NCI-H2107 treated with DMSO at 0.1 percent for 48 hours (cell line): Measurements from ENCODE around the gene GRHL3.
A peak's percentile ranks its signal among the peaks of the same experiment; 100 is the strongest.

Source experiments
- DNase-seq: peaks from one replicate; lab custom pipeline; 2025; ENCODE audit not compliant: unreplicated experiment; lab: John Stamatoyannopoulos, UW

Gene GRHL3

DNA sequence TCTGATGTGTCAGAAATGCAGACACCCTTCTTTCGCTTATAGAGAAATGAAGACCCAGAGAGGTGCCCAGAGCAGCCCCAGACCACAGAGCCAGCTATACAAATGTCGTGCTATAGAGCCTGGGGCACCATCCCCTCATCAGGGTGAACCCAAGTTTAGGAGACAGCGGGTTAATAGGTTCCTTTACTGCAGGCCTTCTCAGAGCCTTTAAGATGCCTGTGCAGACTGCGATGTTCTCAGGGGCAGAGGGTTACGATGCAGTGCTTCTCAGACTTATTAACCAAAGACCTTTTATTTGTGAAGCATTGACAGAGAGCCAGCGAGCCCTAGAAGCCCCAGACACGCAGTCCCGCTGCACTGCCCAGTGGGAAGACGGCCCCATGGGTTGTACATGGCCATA lies 47.5 kb downstream of the GRHL3 start:
- no peak for DNase-seq

DNA sequence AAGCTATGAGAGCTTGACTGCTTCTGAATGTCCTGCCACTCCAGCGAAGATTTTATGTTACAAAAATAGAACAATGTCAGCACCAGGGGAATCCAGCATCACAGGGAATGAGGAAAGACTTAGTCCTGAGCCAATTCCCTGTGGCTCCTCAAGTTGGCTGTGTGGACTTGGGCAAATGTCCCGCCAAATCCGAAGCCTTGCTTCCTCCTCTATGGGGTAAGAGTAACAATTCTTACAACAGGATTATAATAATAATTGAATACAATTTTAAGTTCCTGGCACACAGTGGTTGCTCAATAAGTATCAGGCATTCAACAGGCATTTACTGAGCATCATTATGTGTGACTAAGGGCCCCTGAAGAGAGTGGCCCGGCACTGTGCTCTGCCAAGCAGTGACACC lies 50.0 kb downstream of the GRHL3 start:
- no peak for DNase-seq

DNA sequence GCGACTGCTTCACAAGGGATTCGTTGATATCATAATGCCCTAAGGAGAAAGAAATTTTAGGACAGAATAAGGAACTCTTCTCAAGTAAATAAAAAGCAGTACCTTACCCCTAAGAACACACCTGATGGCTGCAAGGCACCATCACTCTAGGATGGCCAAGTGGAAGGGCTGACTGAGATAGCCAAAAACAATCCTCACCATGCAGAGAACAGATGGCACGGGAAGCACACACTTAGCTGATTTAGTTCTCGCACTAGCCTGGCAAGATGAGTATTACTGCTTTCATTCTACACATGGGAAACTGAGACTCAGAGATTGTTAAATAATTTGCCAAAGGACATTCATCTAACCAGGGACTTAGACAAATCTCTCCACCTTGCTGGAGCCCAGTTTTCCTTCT lies 50.6 kb downstream of the GRHL3 start:
- DNase-seq, result no peak

DNA sequence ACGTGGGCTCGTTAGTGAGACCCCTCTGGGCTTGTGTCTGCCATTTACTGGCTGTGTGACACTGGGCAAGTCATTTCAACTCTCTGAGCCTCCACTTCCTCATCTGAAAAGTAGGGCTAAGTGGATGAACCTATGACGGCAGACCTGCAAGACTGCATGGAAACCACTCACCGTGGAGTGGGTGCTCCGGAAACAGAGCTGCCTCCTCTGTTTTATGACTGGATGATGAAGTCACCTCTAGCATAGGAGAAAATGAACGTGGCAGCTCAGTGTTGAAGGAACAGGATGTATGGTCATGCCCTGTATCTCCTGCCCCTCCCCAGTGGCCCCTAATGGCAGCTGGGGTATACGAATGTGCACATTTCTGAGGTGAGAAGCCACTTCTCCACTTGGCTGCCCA lies 53.9 kb downstream of the GRHL3 start:
- DNase-seq, result no peak

DNA sequence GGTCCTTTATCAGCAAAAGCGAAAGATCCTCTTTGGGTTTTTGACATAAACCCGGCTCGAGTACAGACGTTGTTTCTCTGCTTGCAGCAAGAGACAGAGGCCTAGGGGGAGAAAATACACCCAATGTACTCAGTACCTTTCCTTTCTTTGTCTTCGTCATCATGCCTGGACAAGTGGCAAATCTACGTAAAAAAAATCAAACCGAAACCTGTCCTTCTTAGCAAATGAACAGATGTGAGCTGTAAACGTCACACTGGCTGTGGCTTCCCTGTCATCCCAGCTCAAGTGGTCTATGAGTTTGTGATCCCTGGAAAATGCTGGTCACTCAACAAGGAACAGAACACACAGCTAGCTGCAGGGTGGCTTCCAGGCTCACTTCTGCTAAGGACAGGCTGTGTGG lies 54.6 kb downstream of the GRHL3 start:
- no peak for DNase-seq

DNA sequence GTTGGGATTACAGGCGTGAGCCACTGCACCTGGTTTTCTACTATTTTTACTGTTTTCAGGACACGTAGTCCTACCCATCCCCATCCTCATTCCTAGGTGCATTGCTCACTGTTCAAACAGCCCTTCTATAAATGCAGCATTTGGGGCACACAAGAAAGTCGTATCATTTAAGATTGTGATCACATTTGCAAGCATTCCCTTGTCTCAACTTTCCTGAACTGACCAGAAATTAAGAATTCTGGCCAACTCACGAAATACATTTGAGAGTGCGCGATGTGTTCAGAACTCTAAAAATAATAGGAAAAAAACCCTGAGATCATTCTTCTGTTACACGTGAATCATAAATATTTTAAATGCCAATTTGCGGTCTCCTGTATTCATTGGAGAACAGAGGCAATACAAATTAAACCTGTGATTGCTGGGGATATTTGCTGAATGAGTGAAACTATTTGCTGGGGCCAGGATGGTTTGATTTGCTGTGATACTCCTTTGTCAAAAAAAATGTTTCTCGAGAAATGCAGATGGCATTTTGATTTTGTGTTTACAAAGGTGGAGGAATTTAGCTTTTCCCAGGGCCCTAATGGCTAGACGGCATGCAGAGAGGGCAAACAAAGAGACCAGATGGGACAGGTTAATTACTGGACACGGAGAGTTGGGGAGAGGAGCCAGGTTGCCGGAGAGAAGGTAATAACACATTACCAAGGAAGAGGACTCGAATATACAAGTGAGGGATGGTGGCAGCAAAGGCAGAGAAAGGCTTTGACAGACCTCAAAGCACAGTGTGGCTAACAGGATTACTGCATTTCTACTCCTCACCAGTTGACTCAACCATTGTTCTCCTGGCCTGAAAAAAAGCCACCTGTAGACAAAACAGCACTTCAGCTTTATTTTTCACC lies 56.0 kb downstream of the GRHL3 start:
- DNase-seq, result peak; percentile 46

DNA sequence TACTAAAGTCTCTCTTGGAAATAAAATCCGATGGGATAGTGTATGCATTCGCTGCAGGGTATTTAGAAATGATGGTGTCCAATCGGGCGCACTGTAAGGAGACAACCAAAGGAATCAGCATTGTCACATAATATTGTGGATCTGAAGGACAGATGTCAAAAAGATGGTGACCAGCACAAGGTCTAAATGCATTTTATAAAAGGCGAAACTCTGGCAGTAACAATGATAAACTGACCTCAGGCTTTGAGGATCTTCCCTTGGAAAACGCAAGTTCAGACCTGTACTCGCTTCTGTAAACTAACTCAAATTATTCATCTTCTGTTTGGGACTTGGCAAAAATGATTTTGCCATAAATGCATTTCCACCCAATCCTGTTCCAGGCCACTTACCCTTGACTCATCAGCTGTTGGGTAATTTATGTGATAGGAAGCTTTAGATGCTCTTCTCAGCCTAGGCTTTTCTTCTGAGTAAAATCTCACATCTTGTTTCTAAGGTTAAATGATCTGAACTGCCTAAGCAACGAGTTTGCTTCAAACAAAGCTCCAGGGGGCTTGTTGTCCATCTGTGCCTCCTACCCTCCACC lies 60.7 kb downstream of the GRHL3 start:
- DNase-seq, result no peak

DNA sequence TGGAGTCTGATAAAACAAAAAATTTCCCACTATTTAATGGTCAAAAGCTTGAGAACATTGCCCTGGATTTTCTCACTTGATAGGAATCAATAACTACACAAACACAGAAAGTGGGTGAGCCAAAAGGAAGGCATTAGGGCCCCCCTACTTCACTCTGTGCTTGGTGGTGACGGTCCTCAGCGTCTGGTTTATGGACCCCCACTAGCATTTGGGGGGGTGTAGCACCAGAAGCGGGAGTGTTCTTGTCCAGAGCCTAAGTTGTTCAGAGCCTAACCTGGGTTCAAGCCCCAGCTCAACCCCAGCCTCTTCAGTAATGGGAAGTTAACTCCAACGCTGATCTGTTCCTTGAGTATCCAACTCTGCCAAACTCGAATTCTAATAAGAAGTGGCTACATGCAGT lies 61.4 kb downstream of the GRHL3 start:
- DNase-seq, result no peak

DNA sequence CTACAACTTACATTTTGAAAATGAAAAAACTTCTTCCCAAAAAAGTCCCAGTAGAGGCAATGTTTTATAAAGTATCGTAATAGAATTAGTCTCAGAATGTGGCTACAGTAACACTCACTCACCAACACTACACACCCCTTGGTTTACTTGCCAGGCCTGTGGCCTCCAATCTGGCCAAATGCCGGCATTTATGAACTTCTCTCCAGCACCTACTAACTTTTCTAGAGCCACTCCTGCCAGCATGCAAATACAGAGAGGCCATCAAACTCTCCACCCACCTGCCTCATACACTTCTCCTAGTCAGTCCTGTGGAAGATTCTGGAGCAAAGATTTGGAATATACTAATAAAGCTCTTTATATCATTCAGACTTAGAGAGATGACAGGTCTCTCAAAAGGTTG lies 62.1 kb downstream of the GRHL3 start:
- DNase-seq, result no peak

DNA sequence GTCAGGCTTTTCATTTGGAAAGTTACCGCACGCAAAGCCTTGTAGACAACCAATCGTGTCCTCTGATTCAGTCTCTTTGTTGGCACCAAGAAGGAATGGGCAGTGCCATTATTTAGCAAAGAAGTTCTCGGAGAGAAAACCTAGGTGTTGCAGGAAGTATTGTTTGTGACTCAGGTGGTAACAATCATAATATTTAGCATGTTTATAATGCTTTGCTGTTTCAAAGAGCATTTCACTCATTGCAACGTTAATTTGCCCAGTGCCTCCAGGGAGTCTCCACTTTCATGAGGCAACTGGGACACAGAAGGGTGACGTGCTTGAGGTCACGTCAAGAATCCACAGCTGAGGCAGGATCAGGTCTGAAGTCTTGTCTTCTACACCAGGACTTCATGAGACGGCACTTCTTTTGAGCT lies 63.0 kb downstream of the GRHL3 start:
- DNase-seq, result no peak

DNA sequence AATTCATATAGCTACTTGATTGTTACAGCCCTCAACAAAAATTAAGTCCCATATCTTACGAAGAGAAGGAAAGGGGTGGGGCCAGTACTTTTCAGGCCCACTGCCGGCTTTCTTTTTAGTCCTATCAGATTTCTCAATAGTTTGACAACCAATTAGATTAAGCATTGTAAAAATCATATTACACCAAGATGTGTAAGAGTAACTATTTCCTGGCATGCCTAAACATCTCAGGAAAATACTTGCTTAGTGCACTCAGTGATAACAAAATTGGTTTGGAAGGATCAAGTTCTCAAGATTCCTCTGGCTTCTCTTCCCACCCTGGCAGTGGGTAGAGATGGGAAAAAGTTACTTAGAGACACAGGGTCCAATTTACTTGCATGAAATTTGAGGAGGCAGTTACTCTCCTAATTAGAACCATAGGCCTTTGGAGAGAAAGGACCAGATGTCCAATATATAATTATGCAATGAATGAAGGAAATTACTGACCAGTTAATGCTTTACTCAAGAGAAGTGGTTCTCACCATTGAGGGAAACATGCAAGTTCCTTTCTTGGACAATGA lies 64.3 kb downstream of the GRHL3 start:
- DNase-seq, result no peak

DNA sequence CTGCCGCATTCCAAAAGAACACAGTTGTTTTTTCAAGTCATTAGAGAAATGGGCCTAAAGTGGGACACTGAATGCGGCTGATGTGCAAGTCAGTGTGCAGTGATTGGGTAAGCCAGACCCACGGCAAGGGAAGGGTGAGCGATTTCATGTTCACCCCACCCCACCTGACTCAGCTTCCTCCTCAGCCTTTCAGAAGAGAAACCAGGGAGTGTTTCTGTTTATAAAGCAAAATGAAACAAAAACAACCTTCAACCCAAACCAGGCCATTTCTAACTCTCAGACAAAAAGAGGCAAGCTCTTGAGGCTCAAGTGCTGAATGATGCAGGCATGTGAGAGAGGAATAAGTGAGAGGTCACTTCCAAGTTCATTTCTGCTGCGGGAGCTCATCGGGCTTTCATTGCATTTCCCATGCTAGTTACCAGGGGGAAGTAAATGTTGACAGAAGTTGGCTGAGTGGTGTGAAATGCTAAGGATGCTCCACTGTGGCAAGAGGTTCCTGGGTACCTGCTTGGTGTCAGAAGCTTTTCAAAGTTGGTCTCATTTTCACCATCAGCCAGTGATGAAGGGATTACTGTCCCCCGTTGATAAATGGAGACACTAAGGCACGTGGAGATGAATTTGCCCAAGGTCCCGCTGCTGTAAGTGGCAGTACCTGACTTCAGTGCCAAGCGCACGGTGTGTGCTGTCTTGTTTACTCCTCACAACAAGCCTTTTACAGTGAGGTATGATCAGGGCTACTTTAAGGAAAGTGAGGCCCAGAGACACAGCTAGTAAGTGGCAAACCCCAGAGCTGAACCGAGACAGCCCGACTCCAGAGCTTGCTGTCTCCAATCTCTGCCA lies 65.3 kb downstream of the GRHL3 start:
- DNase-seq, result no peak

DNA sequence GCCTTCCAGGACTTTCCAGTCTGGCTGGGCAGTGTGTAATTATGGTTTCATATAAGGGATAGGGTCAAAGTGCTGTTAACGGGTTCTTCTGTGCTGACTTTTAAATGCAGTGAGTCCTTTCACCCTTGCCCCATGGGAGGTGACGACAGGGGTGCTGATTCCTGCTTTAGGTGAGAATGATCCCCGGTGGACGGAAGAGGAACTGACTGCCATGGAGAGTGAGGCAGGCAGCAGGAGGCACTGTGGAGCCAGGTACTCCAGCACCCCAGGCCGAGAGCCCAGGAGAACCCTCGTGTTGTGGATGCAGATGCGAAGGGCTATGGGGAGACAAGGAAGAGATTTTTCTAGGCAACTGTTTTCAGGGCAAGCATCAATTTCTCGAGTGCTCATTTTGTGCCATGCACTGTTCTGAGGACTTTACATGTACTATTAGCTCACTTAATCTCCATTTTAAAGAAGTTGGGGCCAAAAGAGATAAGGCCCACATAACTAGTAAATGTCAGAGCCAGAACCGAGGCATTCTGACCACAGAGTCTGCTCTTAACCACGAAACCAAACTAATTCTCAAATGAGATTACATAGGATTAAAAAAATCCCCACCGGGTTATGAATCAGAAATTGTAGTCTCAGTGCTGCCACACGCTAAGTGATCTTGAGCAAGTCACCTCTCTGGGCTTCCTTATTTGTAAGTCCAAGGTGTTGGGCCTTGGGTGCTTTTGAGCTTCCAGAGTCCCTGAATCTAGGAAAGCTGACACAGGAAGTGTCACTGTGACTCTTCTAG lies 66.2 kb downstream of the GRHL3 start:
- DNase-seq, result no peak

DNA sequence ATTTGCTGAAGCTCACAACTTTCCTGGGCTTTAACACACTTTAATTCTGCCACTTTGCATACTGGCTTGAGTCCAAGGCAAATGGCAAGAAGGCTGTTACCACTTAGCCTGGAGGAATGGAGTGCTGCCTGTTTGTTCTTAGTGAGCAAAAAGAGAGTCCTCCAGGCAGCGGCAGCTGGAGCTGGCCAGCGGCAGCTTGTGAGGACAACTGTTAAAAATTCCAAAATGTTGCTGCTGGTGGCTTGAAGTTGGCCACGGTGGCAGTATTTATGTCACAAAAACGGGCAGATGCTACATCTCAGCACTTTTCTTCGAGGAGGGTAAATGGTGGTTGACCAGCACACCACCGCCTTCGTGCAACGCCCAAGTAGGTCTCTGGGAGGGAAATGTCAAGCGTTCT lies 67.1 kb downstream of the GRHL3 start:
- no peak for DNase-seq

DNA sequence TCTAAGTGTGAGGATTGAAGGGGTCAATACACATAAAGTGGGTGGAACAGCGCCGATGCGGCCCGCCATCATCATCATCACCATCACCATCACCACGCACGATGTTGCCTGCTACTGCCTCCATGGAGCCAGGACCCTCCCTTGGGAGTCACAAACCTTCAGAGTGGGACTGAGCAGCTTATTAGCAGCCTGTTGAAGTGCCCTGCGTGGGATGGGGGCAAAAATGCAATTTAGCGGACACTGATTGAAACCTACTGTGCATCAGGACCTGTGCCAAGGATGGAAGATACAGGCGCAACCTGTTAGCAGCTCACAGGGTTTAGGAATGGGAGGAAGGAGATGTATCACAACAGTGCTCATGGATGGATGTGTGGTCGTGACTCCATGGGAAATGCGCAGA lies 67.8 kb downstream of the GRHL3 start:
- no peak for DNase-seq

DNA sequence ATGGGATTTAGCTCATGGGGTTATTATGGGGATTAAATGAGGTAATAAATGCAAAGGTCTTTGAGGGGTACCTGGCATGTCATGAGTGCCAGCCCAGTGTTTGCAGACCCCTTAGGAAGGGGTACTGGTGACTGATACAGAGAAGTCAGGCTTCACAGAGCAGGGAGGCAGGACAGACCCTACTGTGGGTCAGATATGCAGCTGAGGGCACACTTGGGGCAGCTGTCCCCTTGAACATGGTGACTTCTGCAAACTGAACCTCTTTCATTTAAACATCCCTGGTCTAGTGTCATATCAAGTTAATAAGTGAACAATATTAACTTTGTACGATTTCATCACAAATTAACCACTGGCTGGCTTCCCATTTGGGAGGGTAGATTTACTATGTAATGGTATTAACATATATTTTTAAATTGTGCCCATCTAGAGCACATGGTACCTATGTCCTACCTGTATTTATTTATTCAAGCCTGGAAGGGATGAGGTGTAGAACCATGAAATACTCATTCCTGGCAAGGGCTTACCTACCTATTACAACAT lies 68.5 kb downstream of the GRHL3 start:
- no peak for DNase-seq

DNA sequence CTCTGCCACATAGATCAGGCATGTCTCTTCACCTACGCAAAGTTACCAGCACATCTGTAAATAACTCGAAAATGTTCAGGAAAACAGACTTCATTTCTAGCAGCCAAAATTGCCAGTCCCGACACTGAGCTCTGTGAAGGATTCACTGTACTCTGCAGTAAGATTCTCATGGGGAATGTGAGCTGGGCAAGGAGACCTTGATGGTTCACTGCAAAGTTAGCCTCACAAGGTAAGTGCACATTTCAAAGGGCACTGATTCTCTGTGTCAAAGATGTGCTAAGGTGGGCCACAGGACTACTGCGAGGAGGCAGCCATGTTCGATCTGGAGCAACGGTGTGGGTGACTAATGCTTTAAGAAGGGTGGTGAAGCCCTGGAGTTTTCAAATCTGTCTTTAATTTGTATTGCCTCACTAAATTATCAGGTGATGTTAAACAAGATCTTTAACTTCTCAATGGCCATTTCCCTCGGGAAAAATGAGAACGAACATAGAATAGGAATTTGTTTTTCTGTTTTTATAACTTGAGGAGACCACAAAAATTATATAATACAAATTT lies 69.3 kb downstream of the GRHL3 start:
- DNase-seq, result no peak

DNA sequence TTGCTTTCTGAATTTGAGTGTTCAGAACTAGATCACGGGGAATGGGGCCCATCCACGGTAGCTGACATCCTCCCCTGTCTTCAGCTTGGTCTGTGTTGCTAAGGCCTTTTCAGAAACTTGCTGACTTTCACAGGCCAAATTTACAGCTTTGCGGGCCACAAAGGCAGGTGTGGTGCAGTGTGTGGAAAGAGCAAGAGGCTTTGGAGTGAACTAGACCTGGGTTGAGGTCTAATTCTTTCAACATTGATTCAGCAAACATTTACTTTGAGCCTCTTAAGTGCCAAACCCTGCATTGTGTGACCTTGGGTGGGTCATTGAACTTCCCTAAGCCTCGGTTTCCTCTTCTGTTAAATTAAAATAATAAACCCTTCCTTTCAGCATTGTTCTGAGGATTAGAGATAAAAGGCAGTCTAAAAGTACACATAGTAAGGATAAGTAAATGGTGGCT lies 70.1 kb downstream of the GRHL3 start:
- DNase-seq, result no peak

DNA sequence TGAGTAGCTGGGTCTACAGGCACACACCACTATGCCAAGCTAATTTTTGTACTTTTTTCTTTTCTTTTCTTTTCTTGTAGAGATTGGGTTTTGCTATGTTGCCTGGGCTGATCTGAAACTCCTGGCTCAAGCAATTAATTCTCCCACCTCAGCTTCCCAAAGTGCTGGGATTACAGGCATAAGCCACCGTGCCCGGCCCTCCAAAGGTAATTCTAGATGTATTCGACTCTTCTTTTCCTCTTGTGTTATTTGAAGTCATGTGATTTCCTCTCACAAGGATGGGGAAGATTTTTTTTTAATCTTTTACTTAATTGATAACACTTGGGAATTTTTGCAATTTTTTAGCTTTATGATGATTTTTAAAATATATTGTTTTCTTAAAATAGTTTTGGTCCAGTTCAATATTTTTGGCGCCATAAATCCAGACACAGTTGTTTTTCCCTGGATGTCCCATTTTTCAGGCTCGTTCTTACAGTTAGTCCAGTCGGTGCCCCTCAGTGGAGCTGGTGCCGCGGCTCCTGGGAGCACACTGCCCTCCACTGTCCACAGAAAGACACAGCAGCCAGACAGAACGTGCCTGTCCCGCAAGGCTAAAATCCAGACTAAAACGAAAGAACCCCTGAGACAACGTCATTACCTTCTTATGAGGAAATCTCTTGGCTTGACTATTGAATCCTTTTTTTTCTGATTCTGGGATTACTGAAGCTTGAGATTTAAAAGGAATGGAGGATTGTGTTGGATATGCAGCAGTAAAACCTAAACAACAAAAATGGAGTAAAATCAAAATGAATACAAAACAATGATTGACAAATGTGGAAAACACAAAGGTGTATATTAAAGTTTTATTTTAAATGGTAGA lies 72.0 kb downstream of the GRHL3 start:
- peak; percentile 69 for DNase-seq
